ENCODE data around the gene STK33.

The STK33 gene

GRCh38 chr11:8389029-8389996 is 204.7 kb downstream of the STK33 start:
- no peaks in the 10 kb centered on the region for H3K9me3 ChIP-seq
- no peaks in the 10 kb centered on the region for H3K36me3 ChIP-seq
- no peak for DNase-seq
- peak overlapping the region in 1 of 2 donors; percentile 2 for H3K4me3 ChIP-seq
- H3K27ac ChIP-seq = no peak overlapping the region
- intact Hi-C loops (cut with DNase I; ENCODE audit: low total_unique reads) = no loop called here
- no peaks in the 10 kb centered on the region for H3K27me3 ChIP-seq
- TF ChIP-seq, protein P1, sequence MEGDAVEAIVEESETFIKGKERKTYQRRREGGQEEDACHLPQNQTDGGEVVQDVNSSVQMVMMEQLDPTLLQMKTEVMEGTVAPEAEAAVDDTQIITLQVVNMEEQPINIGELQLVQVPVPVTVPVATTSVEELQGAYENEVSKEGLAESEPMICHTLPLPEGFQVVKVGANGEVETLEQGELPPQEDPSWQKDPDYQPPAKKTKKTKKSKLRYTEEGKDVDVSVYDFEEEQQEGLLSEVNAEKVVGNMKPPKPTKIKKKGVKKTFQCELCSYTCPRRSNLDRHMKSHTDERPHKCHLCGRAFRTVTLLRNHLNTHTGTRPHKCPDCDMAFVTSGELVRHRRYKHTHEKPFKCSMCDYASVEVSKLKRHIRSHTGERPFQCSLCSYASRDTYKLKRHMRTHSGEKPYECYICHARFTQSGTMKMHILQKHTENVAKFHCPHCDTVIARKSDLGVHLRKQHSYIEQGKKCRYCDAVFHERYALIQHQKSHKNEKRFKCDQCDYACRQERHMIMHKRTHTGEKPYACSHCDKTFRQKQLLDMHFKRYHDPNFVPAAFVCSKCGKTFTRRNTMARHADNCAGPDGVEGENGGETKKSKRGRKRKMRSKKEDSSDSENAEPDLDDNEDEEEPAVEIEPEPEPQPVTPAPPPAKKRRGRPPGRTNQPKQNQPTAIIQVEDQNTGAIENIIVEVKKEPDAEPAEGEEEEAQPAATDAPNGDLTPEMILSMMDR (IDR thresholded peaks at IDR 0.05) = no peak
- peaks cover 0 to 13% (median 4%) of the 10 kb centered on the region in 4 donors for H3K4me1 ChIP-seq

DNA sequence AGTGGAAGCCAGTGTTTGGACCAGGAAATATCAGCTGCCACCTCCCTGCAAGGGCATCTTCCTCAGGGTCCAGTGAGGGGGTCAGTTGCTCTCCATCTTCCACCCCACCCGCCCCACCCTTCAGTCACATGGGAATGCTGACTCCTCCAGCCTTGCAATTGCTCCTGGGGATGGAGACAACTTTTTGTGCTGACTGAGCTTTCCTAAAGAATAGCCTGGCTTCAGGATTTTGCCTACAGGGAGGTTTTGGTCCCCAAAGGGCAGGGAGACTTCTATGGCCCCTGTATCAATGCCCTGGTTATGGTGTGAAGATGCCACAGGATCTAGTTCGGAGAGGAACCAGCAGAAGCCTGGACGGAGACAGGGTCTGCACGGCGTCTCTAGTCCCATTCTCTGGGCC is 206.3 kb downstream of the STK33 start:
- Histone ChIP-seq H3K4me3 (no peak overlapping the region), H3K27me3 (no peaks in the 10 kb centered on the region), H3K4me1 (peaks cover 0 to 13% (median 4%) of the 10 kb centered on the region in 4 donors), H3K27ac (no peak overlapping the region), H3K9me3 (no peaks in the 10 kb centered on the region), H3K36me3 (no peaks in the 10 kb centered on the region)
- TF ChIP-seq, protein P1 (IDR thresholded peaks at IDR 0.05) = no peak
- intact Hi-C loops (cut with DNase I; ENCODE audit: low total_unique reads) = no loop called here
- DNase-seq = no peak

DNA sequence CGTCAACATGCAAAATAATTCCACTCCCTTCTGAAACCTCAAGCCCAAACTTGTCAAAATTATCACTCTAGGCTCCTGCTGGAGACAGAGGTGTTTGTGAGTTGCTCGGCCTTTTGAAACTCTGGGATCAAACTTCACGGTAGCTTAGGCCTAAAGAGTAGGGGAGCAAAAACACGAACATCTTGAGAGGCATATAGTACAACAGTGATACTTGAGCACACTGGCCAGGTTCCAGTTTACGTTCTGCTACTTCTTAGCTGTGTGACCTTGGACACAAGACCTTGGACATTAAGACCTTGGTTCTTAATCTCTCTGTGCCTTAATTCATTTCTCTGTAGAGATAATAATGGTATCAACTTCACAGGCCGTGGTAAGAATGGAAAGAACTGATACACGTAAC is 206.9 kb downstream of the STK33 start:
- Histone ChIP-seq H3K4me1 (peaks cover 0 to 13% (median 4%) of the 10 kb centered on the region in 4 donors), H3K9me3 (no peaks in the 10 kb centered on the region), H3K4me3 (no peak overlapping the region), H3K27ac (no peak overlapping the region), H3K27me3 (no peaks in the 10 kb centered on the region), H3K36me3 (no peaks in the 10 kb centered on the region)
- DNase-seq = no peak
- intact Hi-C loops (cut with DNase I; ENCODE audit: low total_unique reads) = no loop called here
- TF ChIP-seq, protein P1 (IDR thresholded peaks at IDR 0.05) = no peak

- H3K4me3 ChIP-seq = no peak overlapping the region
- H3K36me3 ChIP-seq = no peaks in the 10 kb centered on the region
- H3K4me1 ChIP-seq = peaks cover 0 to 13% (median 4%) of the 10 kb centered on the region in 4 donors
- H3K27me3 ChIP-seq = no peaks in the 10 kb centered on the region
- no peak for DNase-seq
- H3K9me3 ChIP-seq = no peaks in the 10 kb centered on the region
- intact Hi-C loops (cut with DNase I; ENCODE audit: low total_unique reads) = no loop called here
- H3K27ac ChIP-seq = no peak overlapping the region
- TF ChIP-seq, protein P1 (IDR thresholded peaks at IDR 0.05) = no peak
Measured at GRCh38 chr11:8386134-8386864, 207.7 kb downstream of the STK33 start.

DNA sequence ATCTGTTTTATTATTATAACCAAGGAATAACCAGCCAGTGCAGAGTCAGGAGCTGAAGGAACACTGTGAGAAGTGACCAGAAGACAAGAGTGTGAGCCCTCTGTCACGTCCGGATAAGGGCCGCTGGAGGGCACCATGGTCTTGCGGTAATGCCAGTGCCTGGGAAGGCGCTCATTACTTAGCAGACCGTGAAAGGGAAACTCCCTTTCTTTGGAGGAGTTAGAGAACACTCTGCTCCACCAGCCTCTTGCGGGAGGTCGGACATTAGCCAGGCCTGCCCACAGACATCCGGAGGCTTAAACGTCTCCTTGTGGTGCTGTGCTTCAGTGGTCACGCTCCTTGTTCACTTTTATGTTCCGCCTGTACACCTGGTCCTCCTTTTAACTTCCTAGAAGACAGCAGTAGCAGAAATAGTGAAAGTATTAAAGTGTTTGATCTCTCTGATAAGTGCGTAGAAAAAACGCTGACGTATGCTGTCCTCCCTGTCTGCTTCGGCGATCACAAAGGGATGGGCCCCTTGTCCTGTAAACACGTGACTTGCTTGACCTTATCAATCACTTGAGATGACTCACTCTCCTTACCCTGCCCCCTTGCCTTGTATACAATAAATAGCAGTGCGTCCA is 209.7 kb downstream of the STK33 start:
- intact Hi-C loops (cut with DNase I; ENCODE audit: low total_unique reads) = no loop called here
- Histone ChIP-seq H3K27ac (no peak overlapping the region), H3K36me3 (no peaks in the 10 kb centered on the region), H3K27me3 (no peaks in the 10 kb centered on the region), H3K4me3 (no peak overlapping the region), H3K4me1 (peaks cover 0 to 4% (median 2%) of the 10 kb centered on the region in 4 donors), H3K9me3 (no peaks in the 10 kb centered on the region)
- TF ChIP-seq, protein P1 (IDR thresholded peaks at IDR 0.05) = no peak
- no peak for DNase-seq

Measured in tibial artery (tissue), 4 donors.